ENCODE measurements around the gene CYP2C9. TPM values are rescaled to one million over a fixed set of nuclear protein-coding genes. Genes with fewer than 3 reads are reported as not detected.
A peak's percentile ranks its signal among the peaks of the same experiment; 100 is the strongest.

Gene CYP2C9
- total and polyA plus RNA-seq, 11 donors = 0.16 to 0.19 TPM; not detected in 9

- no peaks in the 10 kb centered on the region for H3K36me3 ChIP-seq
- no peaks in the 10 kb centered on the region for H3K27me3 ChIP-seq
- 74 to 88% (median 82%) methylated on average over 4 of the region's 4 CpGs for WGBS, 4 donors
- no peak for ATAC-seq
- no peaks in the 10 kb centered on the region for H3K4me1 ChIP-seq
- peaks cover 0 to 23% (median 14%) of the 10 kb centered on the region in 12 donors for H3K9me3 ChIP-seq
- no peak for DNase-seq
- intact Hi-C loops (cut with DNase I) = no loop called here
- no peak overlapping the region for H3K4me3 ChIP-seq
- TF ChIP-seq POLR2A (IDR thresholded peaks at IDR 0.05) (no peak), CTCF (IDR thresholded peaks at IDR 0.05) (no peak)
- no peak overlapping the region for H3K27ac ChIP-seq
These were observed 54.4 kb downstream of the CYP2C9 start for GRCh38 chr10:94992811-94993210.

GRCh38 chr10:94997741-94998174 is 59.3 kb downstream of the CYP2C9 start:
- Histone ChIP-seq H3K27me3 (peaks cover 0 to 3% (median 0%) of the 10 kb centered on the region in 9 donors), H3K36me3 (no peaks in the 10 kb centered on the region), H3K9me3 (no peaks in the 10 kb centered on the region), H3K27ac (peak overlapping the region in 1 of 12 donors; percentile 59), H3K4me1 (no peaks in the 10 kb centered on the region), H3K4me3 (peak overlapping the region in 1 of 12 donors; percentile 18)
- TF ChIP-seq POLR2A (IDR thresholded peaks at IDR 0.05) = no peak
- TF ChIP-seq CTCF (IDR thresholded peaks at IDR 0.05) = no peak
- WGBS, 4 donors = 32 to 44% (median 37%) methylated on average over 6 of the region's 6 CpGs
- DNase-seq (no peak), ATAC-seq (no peak)
- intact Hi-C loops (cut with DNase I) = no loop called here

- ATAC-seq (no peak), DNase-seq (no peak)
- Histone ChIP-seq H3K4me1 (no peaks in the 10 kb centered on the region), H3K27ac (no peak overlapping the region), H3K27me3 (no peaks in the 10 kb centered on the region), H3K36me3 (no peaks in the 10 kb centered on the region), H3K4me3 (no peak overlapping the region), H3K9me3 (peaks cover 0 to 3% (median 0%) of the 10 kb centered on the region in 12 donors)
- intact Hi-C loops (cut with DNase I) = no loop called here
- TF ChIP-seq CTCF (IDR thresholded peaks at IDR 0.05) (no peak), POLR2A (IDR thresholded peaks at IDR 0.05) (no peak)
- WGBS, 4 donors = 75 to 90% (median 80%) methylated on average over 2 of the region's 2 CpGs
These were observed 88.0 kb downstream of the CYP2C9 start for GRCh38 chr10:95026461-95026860.

- H3K4me3 ChIP-seq = no peak overlapping the region
- no peaks in the 10 kb centered on the region for H3K36me3 ChIP-seq
- intact Hi-C loops (cut with DNase I) = no loop called here
- no peaks in the 10 kb centered on the region for H3K27me3 ChIP-seq
- H3K9me3 ChIP-seq = peaks cover 0 to 2% (median 0%) of the 10 kb centered on the region in 12 donors
- no peaks in the 10 kb centered on the region for H3K4me1 ChIP-seq
- H3K27ac ChIP-seq = no peak overlapping the region
- ATAC-seq (no peak), DNase-seq (no peak)
- TF ChIP-seq POLR2A (IDR thresholded peaks at IDR 0.05) = no peak
These were observed 93.2 kb downstream of the CYP2C9 start for GRCh38 chr10:95031656-95032055.

- H3K36me3 ChIP-seq = no peaks in the 10 kb centered on the region
- TF ChIP-seq POLR2A (IDR thresholded peaks at IDR 0.05) = no peak
- no peak for TF ChIP-seq CTCF (IDR thresholded peaks at IDR 0.05)
- no peaks in the 10 kb centered on the region for H3K4me1 ChIP-seq
- no peak overlapping the region for H3K4me3 ChIP-seq
- no peaks in the 10 kb centered on the region for H3K27me3 ChIP-seq
- H3K27ac ChIP-seq = no peak overlapping the region
- WGBS, 4 donors = 86 to 92% (median 89%) methylated on average over 4 of the region's 4 CpGs
- intact Hi-C loops (cut with DNase I) = no loop called here
- DNase-seq (no peak), ATAC-seq (no peak)
- H3K9me3 ChIP-seq = peaks cover 0 to 2% (median 0%) of the 10 kb centered on the region in 12 donors
These were observed 95.9 kb downstream of the CYP2C9 start for GRCh38 chr10:95034401-95034800.
